Suppressor macrophage (primary cell): ENCODE measurements around the gene DYNC2I2.
"Not testable (repeated sequence)": the region's sequence is repeated elsewhere in the genome, so short reads cannot be mapped to it uniquely, and the experiment has no call there.

Experiments
- DNase-seq, 4 experiments: peaks; one replicate each; pipeline ENCODE4 v3.0.0-alpha.2; 2020 to 2022

Gene DYNC2I2

GRCh38 chr9:128685636-128686489 lies 29.2 kb upstream of the DYNC2I2 start:
- peak; percentile 36 to 59 (median 56) for DNase-seq

GRCh38 chr9:128684325-128685199 lies 27.9 kb upstream of the DYNC2I2 start:
- DNase-seq, result peak; percentile 73 to 87 (median 84)

GRCh38 chr9:128684065-128684324 lies 27.3 kb upstream of the DYNC2I2 start:
- DNase-seq, result no peak

- DNase-seq, result peak; percentile 58 to 81 (median 66)
These were observed 26.9 kb upstream of the DYNC2I2 start for GRCh38 chr9:128683340-128684064.

- DNase-seq, result no peak
These were observed 21.1 kb upstream of the DYNC2I2 start for GRCh38 chr9:128677794-128678193.

GRCh38 chr9:128675382-128675781 lies 18.7 kb upstream of the DYNC2I2 start:
- DNase-seq, result no peak

GRCh38 chr9:128669786-128670185 lies 13.1 kb upstream of the DYNC2I2 start:
- no peak for DNase-seq

- not testable (repeated sequence) for DNase-seq
These were observed 9.9 kb upstream of the DYNC2I2 start for GRCh38 chr9:128666481-128666941.

- DNase-seq, result no peak
These were observed 1.1 kb upstream of the DYNC2I2 start for GRCh38 chr9:128657796-128658195.

DNA sequence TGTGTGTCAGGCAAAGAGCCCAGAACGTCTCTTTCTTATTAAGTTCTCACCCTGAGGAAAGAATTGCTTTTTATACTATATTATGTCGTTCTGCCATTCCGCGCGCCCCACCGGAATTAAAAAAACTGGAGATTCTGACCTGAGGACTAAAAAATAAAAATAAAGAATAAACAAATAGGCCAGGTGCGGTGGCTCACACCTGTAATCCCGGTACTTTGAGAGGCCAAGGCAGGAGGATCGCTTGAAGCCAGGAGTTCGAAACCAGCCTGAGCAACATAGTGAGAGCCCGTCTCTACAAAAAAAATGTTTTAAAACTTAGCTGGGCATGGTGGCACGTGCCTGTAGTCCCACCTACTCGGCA lies 677 bp upstream of the DYNC2I2 start:
- no peak for DNase-seq

DNA sequence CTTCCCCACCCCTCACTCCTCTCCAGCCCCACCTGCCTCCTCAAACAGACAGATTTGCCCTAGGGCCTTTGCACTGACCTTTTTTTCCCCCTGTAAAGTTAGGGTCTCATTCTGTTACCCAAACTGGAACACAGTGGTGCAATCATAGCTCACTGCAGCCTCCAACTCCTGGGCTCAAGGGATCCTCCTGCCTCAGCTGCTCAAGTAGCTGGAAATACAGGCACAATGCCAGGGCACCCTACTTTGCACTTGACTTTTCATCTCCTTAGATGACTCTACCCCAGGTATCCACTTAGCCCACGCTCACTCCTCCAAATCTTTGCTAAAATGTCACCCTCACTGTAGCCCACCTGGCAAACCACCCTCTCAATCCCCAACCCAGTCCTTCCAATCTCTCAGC lies 2.2 kb downstream of the DYNC2I2 start:
- no peak for DNase-seq

DNA sequence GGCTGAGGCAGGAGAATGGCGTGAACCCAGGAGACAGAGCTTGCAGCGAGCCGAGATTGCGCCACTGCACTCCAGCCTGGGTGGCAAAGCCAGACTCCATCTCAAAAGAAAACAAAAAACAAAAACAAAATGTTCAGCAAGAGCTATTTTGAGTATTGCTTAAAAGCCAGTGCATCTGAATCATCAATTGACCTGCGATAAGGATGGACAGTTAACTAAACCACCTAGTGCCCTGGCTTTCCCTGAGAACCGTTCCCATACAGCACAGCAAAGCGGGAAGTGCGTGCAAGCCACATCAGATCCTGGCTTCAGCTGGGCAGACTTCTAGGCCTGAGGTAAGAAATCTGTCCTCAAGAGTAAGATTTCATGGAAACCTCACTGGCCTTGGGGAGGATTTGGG lies 2.7 kb downstream of the DYNC2I2 start:
- no peak for DNase-seq

DNA sequence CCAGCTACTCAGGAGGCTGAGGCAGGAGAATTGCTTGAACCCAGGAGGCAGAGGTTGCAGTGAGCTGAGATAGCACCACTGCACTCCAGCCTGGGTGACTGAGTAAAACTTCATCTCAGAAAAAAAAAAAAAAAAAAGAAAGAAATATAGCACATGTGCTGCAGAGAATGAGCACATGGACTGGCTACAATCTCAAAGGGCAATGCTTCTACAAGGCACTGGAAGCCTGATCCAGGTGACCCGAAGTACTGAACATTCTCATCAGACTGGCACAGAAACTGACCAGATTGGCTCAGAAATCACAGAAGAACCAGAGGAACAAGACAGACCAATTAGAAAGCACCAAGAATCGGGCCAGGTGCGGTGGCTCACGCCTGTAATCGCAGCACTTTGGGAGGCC lies 4.8 kb downstream of the DYNC2I2 start:
- no peak for DNase-seq

DNA sequence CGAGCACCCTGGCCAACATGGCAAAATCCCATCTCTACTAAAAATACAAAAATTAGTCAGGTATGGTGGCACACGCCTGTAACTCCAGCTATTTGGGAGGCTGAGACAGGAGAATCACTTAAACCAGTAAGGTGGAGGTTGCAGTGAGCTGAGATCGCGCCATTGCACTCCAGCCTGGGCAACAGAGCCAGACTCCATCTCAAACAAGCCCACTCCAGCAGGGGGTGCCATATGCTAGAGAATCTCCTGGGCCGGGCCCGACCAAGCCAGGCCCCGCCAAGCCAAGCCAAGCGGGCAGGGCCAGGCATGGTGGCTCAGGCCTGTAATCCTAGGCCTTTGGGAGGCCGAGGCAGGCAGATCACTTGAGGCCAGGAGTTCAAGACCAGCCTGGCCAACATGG lies 8.4 kb downstream of the DYNC2I2 start:
- DNase-seq, result peak; percentile 65 to 80 (median 71)

DNA sequence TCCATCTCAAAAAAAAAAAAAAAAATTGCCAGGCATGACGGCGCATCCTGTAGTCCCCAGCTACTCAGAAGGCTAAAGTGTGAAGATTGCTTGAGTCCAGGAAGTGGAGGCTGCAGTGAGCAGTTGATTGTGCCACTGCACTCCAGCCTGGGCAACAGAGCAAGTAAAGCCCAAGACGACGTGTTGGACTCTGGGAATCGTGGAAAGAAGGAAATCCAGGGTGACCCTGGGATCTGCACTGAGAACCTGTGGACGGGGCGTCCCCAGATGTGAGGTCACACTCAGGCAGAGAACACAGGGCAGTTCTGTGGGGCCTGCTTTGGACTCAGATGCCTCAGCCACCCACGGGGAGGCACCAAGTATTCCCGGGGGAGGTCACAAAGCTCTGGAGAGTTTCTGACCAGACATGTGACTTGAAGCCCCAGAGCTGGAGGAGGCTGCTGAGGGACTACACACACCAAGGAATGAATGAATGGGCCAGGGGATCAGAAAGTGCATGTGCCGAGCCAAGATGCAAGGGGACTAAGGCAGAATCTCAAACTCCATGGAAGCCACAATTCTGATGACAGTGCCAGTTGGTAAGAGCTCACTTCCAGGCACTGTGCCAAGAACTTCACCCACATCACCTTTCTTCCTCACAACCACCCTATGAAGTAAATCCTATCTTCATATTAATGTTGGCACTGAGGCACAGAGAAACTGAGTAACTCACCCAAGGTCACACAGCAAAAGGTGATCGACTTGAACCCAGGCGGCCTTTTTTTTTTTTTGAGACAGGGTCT lies 12.9 kb downstream of the DYNC2I2 start:
- peak; percentile 28 to 67 (median 54) for DNase-seq

- DNase-seq, result no peak
These were observed 13.9 kb downstream of the DYNC2I2 start for GRCh38 chr9:128642675-128643245.

DNA sequence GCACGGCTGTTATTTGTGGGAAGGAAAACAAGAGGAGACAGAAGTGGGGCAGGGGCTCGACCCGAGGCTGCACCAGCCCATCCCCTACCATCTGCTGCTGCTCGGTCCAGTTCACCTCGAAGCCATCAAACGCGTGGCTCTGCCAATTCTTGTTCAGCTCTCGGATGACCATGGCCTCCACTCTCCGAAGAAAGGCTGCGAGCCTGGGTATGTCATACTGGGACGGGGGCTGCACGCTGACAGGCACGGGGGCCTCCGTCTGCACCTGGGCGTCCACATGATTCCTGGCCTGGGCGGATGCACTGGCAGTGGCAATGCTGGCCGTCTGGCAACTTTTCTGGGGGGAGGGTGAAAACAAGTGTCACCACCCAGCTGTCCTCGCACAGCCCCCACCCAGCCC lies 16.0 kb downstream of the DYNC2I2 start:
- DNase-seq, result no peak

DNA sequence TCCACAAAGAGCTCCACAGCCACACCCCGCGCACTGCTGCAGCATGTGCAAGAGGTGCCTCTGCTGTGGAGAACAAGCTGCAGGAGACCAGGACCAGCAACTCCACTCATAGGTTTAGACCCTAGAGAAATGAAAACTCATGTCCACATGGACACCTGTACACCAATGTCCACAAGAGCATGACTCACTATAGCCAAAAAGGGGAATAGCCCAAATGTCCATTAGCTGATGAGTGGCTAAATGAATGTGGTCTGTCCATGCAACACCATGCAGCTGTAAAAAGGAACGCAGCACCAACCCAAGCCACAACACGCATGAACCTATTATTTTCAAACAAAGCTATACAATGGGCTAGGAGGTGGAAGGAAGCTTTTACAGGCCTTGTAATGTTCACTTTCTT lies 18.1 kb downstream of the DYNC2I2 start:
- DNase-seq, result no peak

- no peak for DNase-seq
These were observed 19.0 kb downstream of the DYNC2I2 start for GRCh38 chr9:128637656-128638055.

DNA sequence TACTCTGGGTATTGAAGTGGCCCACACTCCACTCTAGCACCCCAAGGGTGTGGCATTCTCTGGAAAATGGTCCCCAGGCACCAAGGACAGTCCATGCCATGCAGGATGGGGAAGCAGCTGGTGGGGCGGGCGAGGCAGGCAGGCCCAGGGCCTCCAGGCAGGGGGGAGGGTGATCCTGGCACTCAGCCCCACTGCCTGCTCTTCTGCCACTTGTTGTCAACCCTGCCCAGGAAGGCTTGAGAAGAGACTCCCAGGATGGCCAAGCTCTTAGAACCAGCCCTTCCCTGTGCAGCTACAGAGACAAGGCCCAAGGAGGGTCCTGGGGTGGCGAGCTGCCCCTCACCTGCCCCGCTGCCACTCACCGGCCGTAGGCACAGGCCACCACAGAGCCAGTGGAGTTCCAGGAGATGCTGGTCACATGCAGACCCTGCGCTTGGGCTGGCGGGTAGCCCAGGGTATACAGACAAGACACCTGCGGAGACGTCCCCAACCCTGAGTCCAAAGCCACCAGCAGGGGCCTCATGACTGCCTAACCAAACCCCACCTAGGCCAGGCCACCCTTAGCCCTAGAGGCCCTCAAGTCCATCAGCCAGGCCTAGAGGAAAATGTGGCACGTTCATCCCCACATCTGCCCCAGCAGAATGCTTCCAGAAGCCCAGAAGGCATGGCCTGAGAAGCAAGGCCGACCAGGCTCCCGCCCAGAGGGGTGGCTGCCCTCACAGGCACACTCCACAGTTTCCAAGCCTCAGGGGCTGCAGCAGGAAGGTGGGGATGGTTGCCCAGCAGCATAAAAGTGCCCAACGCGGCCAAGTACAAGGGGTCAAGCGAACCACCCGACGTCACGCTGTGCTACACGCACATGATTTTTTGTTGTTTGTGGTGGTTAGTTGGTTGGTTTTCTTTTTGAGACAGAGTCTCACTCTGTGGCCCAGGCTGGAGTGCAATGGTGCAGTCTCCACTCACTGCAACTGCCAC lies 19.8 kb downstream of the DYNC2I2 start:
- no peak for DNase-seq

GRCh38 chr9:128636024-128636390 lies 20.6 kb downstream of the DYNC2I2 start:
- no peak for DNase-seq
